Endothelial cell of umbilical vein (primary cell): ENCODE measurements around the gene SDC4.
A peak's percentile ranks its signal among the peaks of the same experiment; 100 is the strongest.

Source experiments
- EZH2 ChIP-seq: IDR thresholded peaks from 2 replicates; pipeline ENCODE4 v1.6.1; 2012; ENCODE audit warnings: borderline replicate concordance, low read depth, mild to moderate bottlenecking, moderate library complexity, low read length, inconsistent platforms; ENCODE audit not compliant: severe bottlenecking
- GATA2 ChIP-seq: IDR thresholded peaks from 2 replicates; pipeline ENCODE4 v1.7.0; 2011; ENCODE audit warnings: low read depth, mild to moderate bottlenecking, moderate library complexity, mixed read lengths, low read length; ENCODE audit not compliant: insufficient read length, insufficient read depth
- JUN ChIP-seq: IDR thresholded peaks from 2 replicates; pipeline ENCODE4 v1.6.1; 2011; ENCODE audit warnings: borderline replicate concordance, low read depth; ENCODE audit not compliant: insufficient read length, insufficient read depth
- MYC ChIP-seq: IDR thresholded peaks from one replicate; pipeline ENCODE4 v1.6.1; 2011; ENCODE audit warnings: mild to moderate bottlenecking, low read depth, low read length
- POLR2A ChIP-seq: IDR thresholded peaks from 2 replicates; pipeline ENCODE4 v1.6.1; 2012; ENCODE audit warnings: low read depth, mild to moderate bottlenecking, control low read depth, low read length
- POLR2AphosphoS5 ChIP-seq: IDR thresholded peaks from 2 replicates; pipeline ENCODE4 v1.6.1; 2012; ENCODE audit warnings: low read depth, mild to moderate bottlenecking, control low read depth, low read length, moderate library complexity; ENCODE audit not compliant: insufficient read depth
- TF ChIP-seq, protein P1 (sequence below), 2 donors: IDR thresholded peaks; 1 replicate in 1 of 2; 2 replicates in 1 of 2; pipeline ENCODE4 v1.5.1; 2011; ENCODE audit warnings: low read length in 2 of 2, mild to moderate bottlenecking in 2 of 2, moderate library complexity in 2 of 2, control low read depth in 1 of 2, inconsistent platforms in 1 of 2, low read depth in 1 of 2; ENCODE audit not compliant: insufficient read depth in 1 of 2; ENCODE audit errors: extremely low read depth in 1 of 2
- TF ChIP-seq, protein P2 (sequence below): IDR thresholded peaks from 2 replicates; pipeline ENCODE4 v1.6.1; 2011; ENCODE audit not compliant: insufficient read depth, insufficient read length

DNA sequence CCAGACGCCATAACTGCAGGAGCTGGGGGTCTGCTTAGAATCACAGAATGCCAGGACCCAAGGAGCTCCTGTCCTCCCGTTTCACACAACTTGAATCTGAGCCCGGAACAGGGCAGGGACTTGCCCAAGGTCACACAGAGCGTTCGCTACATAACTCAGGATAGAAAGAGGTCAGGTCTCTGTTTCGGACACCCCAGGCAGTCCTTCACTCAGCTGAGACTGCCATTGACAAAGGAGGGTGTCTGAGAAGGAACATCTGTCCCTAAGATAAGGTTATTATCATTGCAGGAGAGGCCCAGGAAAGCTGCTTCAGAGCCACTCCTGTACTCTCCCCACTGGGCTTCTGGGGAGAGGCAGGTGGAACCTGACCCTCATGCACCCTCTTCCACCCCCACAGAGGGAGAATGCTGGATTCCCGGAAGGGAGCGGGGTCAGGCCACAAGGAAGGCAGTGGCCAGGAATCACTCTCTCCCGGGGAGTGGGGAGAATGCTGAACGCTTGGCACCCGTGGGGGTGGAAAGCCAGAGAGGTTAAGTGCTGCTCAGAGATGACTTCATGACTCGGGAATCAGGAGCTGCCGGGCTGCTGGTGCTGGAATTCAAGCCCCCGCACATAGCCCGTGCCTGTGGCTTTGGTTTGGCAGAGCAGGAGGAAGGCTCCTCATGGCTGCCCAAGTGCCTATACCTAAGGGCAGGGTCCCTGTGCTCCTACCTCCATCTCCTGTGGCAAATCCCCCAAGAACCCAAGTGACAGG lies 10.7 kb downstream of the SDC4 start:
- TF ChIP-seq, protein P1, sequence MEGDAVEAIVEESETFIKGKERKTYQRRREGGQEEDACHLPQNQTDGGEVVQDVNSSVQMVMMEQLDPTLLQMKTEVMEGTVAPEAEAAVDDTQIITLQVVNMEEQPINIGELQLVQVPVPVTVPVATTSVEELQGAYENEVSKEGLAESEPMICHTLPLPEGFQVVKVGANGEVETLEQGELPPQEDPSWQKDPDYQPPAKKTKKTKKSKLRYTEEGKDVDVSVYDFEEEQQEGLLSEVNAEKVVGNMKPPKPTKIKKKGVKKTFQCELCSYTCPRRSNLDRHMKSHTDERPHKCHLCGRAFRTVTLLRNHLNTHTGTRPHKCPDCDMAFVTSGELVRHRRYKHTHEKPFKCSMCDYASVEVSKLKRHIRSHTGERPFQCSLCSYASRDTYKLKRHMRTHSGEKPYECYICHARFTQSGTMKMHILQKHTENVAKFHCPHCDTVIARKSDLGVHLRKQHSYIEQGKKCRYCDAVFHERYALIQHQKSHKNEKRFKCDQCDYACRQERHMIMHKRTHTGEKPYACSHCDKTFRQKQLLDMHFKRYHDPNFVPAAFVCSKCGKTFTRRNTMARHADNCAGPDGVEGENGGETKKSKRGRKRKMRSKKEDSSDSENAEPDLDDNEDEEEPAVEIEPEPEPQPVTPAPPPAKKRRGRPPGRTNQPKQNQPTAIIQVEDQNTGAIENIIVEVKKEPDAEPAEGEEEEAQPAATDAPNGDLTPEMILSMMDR (IDR thresholded peaks at IDR 0.05; ENCODE audit: extremely low read depth in 1 of 2, insufficient read depth in 1 of 2, low read depth in 1 of 2, low read length in 2 of 2), result no peak
- TF ChIP-seq EZH2 (no peak), GATA2 (no peak), POLR2A (no peak), MYC (no peak), JUN (no peak), POLR2AphosphoS5 (peak; percentile 14)
- TF ChIP-seq, protein P2, sequence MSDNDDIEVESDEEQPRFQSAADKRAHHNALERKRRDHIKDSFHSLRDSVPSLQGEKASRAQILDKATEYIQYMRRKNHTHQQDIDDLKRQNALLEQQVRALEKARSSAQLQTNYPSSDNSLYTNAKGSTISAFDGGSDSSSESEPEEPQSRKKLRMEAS, result no peak
